Measurements from ENCODE around the gene ZRANB1. TPM values are rescaled to one million over a fixed set of nuclear protein-coding genes. Genes with fewer than 3 reads are reported as not detected.
A peak's percentile ranks its signal among the peaks of the same experiment; 100 is the strongest.

ZRANB1 gene
- total RNA-seq, 4 donors from 2014 or later, result 14.9 to 55.3 (median 28.3) TPM

DNA sequence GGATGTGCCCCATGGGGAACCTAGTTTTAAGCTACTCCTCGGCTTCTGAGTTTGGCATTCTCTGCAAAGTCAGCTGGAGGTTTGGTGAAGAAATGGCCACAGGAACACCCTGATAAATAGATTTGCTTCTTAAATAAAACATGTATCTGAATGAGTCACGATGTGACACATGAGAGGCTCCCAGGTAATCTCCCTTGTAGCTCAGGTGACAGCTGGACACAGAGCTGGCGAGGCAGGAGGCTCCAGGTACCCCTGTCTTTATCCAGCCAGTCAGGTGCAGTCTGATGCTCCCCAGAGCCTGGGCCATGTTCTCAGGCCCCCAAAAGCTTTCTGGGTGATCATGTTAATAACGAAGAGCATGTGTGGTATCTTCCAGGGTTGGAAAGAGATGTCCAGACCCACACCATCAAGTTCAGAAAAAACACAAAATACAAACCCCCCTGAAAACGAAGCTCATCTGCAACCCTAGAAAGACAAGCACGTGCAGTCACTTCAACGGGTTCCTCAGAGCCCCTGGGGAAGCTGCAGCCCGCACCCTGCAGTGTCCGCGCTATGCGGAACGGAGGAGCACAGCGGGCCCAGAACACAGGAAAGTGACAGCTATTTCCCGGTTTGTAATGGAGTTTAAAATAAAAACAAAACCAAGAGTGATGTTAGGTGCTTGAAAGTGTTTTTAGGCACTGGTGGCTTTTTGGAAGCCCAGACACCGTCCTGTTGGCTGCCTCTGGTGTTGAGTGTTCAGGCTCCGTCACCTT lies 69.4 kb downstream of the ZRANB1 start:
- no peak for DNase-seq
- intact Hi-C loops (cut with DNase I; ENCODE audit: low total_unique reads), result no loop called here
- H3K27ac ChIP-seq, result peak overlapping the region in 1 of 2 donors; percentile 4
- H3K4me3 ChIP-seq, result no peak overlapping the region
- TF ChIP-seq, protein P1, sequence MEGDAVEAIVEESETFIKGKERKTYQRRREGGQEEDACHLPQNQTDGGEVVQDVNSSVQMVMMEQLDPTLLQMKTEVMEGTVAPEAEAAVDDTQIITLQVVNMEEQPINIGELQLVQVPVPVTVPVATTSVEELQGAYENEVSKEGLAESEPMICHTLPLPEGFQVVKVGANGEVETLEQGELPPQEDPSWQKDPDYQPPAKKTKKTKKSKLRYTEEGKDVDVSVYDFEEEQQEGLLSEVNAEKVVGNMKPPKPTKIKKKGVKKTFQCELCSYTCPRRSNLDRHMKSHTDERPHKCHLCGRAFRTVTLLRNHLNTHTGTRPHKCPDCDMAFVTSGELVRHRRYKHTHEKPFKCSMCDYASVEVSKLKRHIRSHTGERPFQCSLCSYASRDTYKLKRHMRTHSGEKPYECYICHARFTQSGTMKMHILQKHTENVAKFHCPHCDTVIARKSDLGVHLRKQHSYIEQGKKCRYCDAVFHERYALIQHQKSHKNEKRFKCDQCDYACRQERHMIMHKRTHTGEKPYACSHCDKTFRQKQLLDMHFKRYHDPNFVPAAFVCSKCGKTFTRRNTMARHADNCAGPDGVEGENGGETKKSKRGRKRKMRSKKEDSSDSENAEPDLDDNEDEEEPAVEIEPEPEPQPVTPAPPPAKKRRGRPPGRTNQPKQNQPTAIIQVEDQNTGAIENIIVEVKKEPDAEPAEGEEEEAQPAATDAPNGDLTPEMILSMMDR (IDR thresholded peaks at IDR 0.05), result no peak
- no peak for TF ChIP-seq POLR2A (IDR thresholded peaks at IDR 0.05)
- H3K36me3 ChIP-seq, result no peaks in the 10 kb centered on the region
- no peaks in the 10 kb centered on the region for H3K27me3 ChIP-seq
- peaks cover 11 to 19% of the 10 kb centered on the region in 2 donors for H3K4me1 ChIP-seq
- H3K9me3 ChIP-seq, result no peaks in the 10 kb centered on the region

DNA sequence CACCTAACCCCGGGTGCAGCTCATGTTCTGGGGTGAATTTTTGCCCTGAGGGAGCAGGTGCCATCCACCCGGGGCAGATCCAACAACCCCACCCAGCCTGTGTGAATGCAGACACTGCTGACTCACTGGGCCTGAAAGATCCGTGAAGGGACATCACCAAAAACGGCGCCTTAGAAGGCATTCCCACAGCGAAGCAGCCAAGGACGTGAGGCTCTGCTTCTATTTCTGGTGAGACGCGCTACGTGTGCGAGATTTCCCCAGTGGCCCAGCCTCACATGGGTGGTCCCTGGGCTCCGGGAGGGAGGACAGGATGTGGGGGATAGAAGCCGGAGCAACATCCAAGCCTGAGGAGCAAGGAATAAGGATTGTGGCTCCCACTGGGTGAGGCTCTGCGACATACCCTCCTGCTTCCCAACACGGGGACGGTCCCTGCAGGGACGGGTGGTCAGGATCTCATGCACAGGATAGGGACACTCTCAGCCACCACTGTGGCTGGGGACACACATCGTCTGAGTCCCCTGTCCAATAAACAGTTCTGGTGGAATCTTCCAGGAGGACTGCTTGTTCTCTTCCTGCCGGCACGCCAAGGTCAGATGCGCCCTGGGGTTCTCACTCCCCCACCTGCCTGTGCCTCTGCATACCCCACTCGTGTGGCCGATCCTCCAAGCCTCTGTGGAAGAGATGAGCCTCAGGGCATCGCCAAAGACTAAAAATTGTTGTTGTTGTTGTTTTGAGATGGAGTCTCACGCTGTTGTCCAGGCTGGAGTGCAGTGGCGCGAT lies 70.2 kb downstream of the ZRANB1 start:
- intact Hi-C loops (cut with DNase I; ENCODE audit: low total_unique reads), result no loop called here
- Histone ChIP-seq H3K4me1 (peaks cover 11 to 19% of the 10 kb centered on the region in 2 donors), H3K9me3 (no peaks in the 10 kb centered on the region), H3K27ac (peak overlapping the region; percentile 30 to 48), H3K36me3 (no peaks in the 10 kb centered on the region), H3K4me3 (no peak overlapping the region), H3K27me3 (no peaks in the 10 kb centered on the region)
- peak in 1 of 2 donors; percentile 30 for DNase-seq
- TF ChIP-seq POLR2A (IDR thresholded peaks at IDR 0.05), result no peak
- TF ChIP-seq, protein P1 (IDR thresholded peaks at IDR 0.05), result no peak

DNA sequence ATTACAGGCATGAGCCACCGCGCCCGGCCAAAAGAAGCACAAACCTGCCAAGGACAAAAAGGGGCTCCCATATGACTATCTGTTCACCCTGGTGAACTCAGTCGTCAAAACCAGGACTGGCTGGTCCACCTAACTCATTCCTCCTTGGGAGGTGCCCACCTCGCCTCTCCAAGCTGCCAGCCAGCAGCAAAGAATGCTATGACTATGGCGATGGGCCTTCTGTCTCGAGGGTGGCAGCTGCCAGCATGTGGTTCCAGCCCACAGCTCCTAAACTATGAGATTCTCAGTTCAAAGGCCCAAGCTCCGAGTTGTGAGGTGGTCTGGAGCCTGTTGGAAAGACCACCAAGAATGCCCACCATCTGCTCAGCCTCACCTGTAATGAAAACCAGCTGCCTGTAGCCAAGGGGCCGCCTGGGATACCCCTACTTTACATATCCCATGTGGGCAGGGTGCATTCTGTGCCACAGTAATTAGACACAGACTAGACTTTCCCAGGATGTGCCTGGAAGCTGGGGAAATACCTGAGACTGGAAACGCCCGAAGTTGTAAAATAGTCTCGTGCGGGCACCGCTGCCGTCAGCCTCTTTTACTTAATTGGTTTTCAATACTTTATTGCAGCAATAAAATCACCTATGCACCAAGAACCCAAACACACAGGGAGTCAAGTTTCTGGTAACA lies 71.1 kb downstream of the ZRANB1 start:
- Histone ChIP-seq H3K9me3 (no peaks in the 10 kb centered on the region), H3K4me1 (peaks cover 11 to 25% of the 10 kb centered on the region in 2 donors), H3K27ac (no peak overlapping the region), H3K36me3 (no peaks in the 10 kb centered on the region), H3K4me3 (no peak overlapping the region), H3K27me3 (no peaks in the 10 kb centered on the region)
- no peak for DNase-seq
- intact Hi-C loops (cut with DNase I; ENCODE audit: low total_unique reads), result no loop called here
- TF ChIP-seq, protein P1 (IDR thresholded peaks at IDR 0.05), result no peak
- no peak for TF ChIP-seq POLR2A (IDR thresholded peaks at IDR 0.05)

DNA sequence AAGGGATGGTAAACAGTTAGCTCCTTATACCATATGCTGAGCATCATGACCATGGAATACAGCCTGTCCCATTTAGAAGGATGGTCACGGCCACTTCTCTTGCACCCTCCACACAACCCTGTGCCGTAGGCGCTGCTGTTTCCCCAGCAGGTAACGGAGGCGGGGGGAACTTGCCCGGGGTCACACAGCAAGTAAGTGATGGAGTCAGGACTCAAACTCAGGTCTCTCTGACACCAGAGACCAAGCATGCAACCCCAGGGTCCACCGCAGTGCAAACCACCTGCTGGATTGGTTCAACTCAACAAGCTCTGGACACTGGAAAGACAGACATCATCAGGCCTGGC lies 71.6 kb downstream of the ZRANB1 start:
- H3K4me1 ChIP-seq, result peaks cover 11 to 26% of the 10 kb centered on the region in 2 donors
- no peak for DNase-seq
- intact Hi-C loops (cut with DNase I; ENCODE audit: low total_unique reads), result no loop called here
- no peak for TF ChIP-seq POLR2A (IDR thresholded peaks at IDR 0.05)
- TF ChIP-seq, protein P1 (IDR thresholded peaks at IDR 0.05), result no peak
- no peak overlapping the region for H3K4me3 ChIP-seq
- H3K27ac ChIP-seq, result no peak overlapping the region
- H3K36me3 ChIP-seq, result no peaks in the 10 kb centered on the region
- H3K27me3 ChIP-seq, result no peaks in the 10 kb centered on the region
- H3K9me3 ChIP-seq, result no peaks in the 10 kb centered on the region

Measured in uterus (tissue), 4 donors.